ENCODE results near the gene ZNF649.

ZNF649 gene

GRCh38 chr19:51904331-51905165 lies at the start of gene ZNF649:
Gene ZNF649 (minus strand): TSS chr19:51905017. CDS start chr19:51900107, 4,910 bp downstream.
- in situ Hi-C loops (cut with MboI; ENCODE audit: low pct_unique_long_range_greater_than_20kb, low sequenced_read_pairs, unreplicated experiment): no loop called here
- TF ChIP-seq CTCF (IDR thresholded peaks at IDR 0.05; ENCODE audit: extremely low read depth, insufficient read depth, missing control alignments): no peak

GRCh38 chr19:51948975-51949374 lies 44.2 kb upstream of the ZNF649 start:
- no peak for TF ChIP-seq CTCF (IDR thresholded peaks at IDR 0.05; ENCODE audit: extremely low read depth, insufficient read depth, missing control alignments)
- in situ Hi-C loops (cut with MboI; ENCODE audit: low pct_unique_long_range_greater_than_20kb, low sequenced_read_pairs, unreplicated experiment): no loop called here
- no peak for DNase-seq (ENCODE audit: low spot score)

More at GRCh38 chr19:51904331-51905165, at the start of gene ZNF649:
- DNase-seq (ENCODE audit: low spot score): peak; percentile 79

- DNase-seq (ENCODE audit: low spot score): no peak
- no peak for TF ChIP-seq CTCF (IDR thresholded peaks at IDR 0.05; ENCODE audit: extremely low read depth, insufficient read depth, missing control alignments)
- in situ Hi-C loops (cut with MboI; ENCODE audit: low pct_unique_long_range_greater_than_20kb, low sequenced_read_pairs, unreplicated experiment): no loop called here
Measured at GRCh38 chr19:51946602-51947001, 41.8 kb upstream of the ZNF649 start.

- in situ Hi-C loops (cut with MboI; ENCODE audit: low pct_unique_long_range_greater_than_20kb, low sequenced_read_pairs, unreplicated experiment): no loop called here
- no peak for DNase-seq (ENCODE audit: low spot score)
- no peak for TF ChIP-seq CTCF (IDR thresholded peaks at IDR 0.05; ENCODE audit: extremely low read depth, insufficient read depth, missing control alignments)
Measured at GRCh38 chr19:51944798-51945552, 40.2 kb upstream of the ZNF649 start.

- in situ Hi-C loops (cut with MboI; ENCODE audit: low pct_unique_long_range_greater_than_20kb, low sequenced_read_pairs, unreplicated experiment): no loop called here
- no peak for TF ChIP-seq CTCF (IDR thresholded peaks at IDR 0.05; ENCODE audit: extremely low read depth, insufficient read depth, missing control alignments)
- DNase-seq (ENCODE audit: low spot score): no peak
Measured at GRCh38 chr19:51938936-51939335, 34.1 kb upstream of the ZNF649 start.

GRCh38 chr19:51931921-51932320 lies 27.1 kb upstream of the ZNF649 start:
- no peak for DNase-seq (ENCODE audit: low spot score)
- no peak for TF ChIP-seq CTCF (IDR thresholded peaks at IDR 0.05; ENCODE audit: extremely low read depth, insufficient read depth, missing control alignments)
- in situ Hi-C loops (cut with MboI; ENCODE audit: low pct_unique_long_range_greater_than_20kb, low sequenced_read_pairs, unreplicated experiment): no loop called here
